Fibroblast of skin of left biceps (primary cell): ENCODE data around the gene ZNF527.
A peak's percentile ranks its signal among the peaks of the same experiment; 100 is the strongest.
"Not testable (repeated sequence)": the region's sequence is repeated elsewhere in the genome, so short reads cannot be mapped to it uniquely, and the experiment has no call there.

Experiments
- DNase-seq, 2 experiments: peaks; one replicate each; pipeline ENCODE4 v3.0.0-alpha.2; 2013; ENCODE audit warnings: low read depth in 2 of 2

ZNF527 gene

DNA sequence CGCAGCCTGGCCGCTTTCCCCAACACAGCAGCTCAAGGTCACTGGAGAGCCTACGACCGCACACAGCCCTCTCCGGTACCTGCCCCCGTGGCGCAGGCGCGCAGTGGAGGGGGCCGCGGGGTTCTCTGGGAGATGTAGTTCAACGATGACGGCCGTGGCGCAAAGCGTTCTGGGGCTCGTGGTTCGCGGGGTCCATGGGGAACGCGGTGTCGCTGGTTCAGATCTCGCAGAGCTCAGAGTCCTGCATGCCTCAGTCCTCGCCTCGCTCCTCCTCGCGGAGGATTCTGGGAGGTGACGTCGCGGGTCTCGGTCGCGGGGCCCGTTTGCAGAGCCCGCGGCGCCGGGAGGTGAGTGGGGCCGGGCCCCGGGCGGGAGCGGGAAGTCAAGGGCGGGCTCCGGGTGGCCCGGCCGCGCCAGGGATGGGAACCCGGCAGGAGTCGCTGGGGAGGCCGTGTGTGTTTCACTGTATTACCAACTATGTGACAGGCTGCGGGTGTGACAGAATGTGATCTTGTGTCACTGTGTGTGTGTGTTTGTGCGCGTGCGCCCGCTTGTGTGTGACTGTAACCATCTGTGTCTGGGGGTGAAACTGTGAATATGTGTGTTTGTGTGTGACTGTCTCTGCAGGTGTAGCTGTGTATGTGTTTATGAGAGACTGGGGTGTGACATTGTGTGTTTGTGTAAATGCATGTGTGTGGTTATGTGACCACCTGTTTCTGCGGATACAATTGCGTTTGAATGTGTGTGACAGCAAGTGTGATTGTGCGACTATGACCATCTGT is at the start of gene ZNF527:
Gene ZNF527 (plus strand): TSS at position 220 of the 782 bp plus-strand sequence. CDS start 3,100 bp downstream, outside the sequence.
- peak; percentile 87 to 88 for DNase-seq

DNA sequence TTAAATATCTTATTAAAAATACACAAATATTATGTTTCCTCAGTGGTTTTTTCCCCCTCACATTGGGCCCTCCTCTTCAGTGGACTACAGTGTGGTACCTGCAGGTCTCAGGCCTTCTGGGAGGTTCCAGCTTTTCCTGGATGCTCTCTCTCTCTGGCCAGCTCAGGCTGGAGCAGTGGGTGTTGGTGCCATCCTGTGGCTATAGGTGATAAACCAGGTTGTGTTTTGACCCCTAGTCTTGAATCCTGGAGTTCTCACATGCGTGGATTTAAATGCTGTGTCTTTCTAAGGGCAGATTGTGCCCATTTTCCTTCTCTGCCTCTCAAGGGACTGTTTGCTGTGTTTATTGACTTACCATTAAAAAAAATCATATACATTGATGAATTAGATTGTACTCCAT is 41.2 kb upstream of the ZNF527 start:
- no peak for DNase-seq

DNA sequence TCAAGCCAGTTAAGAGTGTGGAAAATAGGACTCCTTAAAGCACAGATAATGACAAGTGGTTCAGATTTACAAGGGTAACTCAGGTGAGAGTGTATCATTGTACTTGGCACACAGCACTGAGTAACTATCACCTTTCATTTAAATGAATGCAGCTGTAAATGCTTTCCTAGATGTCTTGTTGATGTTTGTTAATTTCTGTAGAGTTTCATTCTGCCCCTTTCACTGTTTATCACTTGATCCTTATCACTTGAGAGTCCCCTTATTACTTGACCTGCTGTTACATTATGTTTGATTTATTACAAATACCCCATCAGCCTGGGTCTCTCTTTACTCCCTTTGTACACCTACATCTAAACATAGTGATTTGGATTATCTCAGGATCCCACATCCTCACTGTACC is 38.1 kb upstream of the ZNF527 start:
- DNase-seq: no peak

DNA sequence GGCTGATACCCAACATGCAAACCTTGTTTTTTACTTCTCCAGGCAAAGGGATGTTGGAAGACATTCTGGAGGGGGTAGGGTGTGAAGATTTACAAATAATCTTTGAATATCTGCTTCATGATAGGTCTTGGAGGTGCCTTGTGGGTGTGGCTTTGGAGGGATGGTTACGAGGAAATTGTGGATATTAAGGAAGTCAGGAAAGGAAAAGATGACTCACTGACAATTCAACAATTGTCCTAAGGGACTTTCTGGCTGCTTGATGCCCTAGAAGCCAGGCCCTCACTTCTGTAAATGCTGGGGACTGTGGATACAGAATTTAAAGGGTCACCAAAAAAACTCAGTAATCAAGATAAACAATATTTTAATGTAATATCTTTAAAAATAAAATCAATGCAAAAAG is 37.4 kb upstream of the ZNF527 start:
- no peak for DNase-seq

- peak; percentile 67 to 68 for DNase-seq
Observed at GRCh38 chr19:37334179-37335071, 36.5 kb upstream of the ZNF527 start.

- no peak for DNase-seq
Observed at GRCh38 chr19:37342753-37343152, 28.1 kb upstream of the ZNF527 start.

GRCh38 chr19:37346091-37346490 is 24.8 kb upstream of the ZNF527 start:
- DNase-seq: no peak

DNA sequence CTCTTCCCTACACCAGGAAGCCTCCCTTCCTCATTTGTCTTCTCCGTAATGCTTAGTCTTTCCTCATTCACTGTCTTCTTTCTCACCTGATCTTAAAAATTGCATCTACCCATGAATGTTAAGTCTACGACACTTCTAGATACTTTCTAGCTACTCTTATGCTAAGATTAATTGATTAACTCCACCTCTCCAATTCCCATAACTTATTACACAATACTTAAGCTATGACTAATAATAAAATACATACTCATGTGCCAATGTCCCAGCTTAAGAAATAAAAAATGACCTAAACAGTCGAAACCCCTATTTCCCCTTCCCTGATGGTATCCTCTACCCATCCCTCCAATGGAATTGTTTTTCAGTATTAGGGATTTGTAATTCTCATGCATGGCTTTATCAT is 22.8 kb upstream of the ZNF527 start:
- DNase-seq: no peak

- no peak for DNase-seq
Observed at GRCh38 chr19:37353968-37354367, 16.9 kb upstream of the ZNF527 start.

GRCh38 chr19:37355901-37356300 is 15.0 kb upstream of the ZNF527 start:
- DNase-seq: no peak

GRCh38 chr19:37361994-37362393 is 8.9 kb upstream of the ZNF527 start:
- no peak for DNase-seq

GRCh38 chr19:37362733-37363132 is 8.2 kb upstream of the ZNF527 start:
- DNase-seq: no peak

DNA sequence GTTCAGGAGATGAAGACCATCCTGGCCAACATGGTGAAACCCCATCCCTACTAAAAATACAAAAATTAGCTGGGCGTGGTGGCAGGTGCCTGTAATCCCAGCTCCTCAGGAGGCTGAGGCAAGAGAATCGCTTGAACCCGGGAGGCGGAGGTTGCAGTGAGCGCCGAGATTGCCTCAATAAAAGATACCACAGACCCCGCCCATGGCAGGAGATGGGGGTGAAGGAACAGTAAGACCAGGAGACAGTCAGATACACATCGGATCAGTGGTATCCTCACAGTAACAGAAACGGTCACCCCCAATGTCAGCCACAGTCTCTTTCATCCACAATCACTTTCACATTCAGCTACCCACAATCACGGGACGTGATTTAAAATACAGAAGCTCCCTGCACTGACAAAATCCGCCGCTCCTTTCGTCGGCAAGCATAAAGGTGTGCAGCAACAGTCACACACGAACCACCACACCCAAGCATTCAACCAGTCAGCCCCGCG is 466 bp upstream of the ZNF527 start:
- not testable (repeated sequence) for DNase-seq

DNA sequence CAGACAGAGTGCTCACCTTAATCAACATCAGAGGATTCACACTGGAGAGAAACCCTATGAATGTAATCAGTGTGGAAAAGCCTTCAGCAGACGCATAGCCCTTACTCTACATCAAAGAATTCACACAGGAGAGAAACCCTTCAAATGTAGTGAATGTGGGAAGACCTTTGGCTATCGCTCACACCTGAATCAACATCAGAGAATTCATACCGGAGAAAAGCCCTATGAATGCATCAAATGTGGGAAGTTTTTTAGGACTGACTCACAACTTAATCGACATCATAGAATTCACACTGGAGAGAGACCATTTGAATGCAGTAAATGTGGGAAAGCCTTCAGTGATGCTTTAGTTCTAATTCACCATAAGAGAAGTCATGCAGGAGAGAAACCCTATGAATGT is 18.3 kb downstream of the ZNF527 start:
- DNase-seq: no peak

DNA sequence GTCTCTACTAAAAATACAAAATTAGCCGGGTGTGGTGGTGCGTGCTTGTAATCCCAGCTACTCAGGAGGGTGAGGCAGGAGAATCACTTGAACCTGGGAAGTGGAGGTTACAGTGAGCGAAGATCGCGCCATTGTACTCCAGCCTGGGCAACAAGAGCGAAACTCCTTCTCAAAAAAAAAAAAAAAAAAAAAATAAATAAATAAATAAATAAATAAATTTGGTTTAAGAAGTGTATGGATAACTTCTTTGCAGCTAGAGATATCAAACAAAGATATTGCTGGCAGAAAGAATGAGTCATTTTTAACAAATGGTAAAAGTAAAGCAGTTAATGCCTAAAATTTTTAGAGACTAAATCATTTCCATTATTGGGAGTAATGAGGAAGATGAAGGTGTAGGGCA is 20.5 kb downstream of the ZNF527 start:
- DNase-seq: not testable (repeated sequence)

DNA sequence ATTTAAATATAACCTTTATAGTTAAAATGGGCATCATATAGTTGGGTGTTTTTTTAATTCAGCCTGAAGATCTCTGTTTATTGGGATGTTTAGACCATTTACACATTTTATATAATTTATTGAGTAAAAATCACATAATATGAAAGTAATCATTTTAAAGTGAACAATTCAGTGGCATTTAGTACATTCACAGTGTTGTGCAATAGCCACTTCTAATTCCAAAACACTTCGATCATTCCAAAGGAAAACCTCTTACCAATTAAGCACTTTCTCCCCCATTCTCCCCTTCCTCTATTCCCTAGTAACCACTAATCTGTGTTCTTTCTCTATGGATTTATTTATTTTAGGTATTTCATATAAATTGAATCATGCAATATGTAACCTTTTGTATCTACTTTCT is 30.2 kb downstream of the ZNF527 start:
- DNase-seq: no peak

DNA sequence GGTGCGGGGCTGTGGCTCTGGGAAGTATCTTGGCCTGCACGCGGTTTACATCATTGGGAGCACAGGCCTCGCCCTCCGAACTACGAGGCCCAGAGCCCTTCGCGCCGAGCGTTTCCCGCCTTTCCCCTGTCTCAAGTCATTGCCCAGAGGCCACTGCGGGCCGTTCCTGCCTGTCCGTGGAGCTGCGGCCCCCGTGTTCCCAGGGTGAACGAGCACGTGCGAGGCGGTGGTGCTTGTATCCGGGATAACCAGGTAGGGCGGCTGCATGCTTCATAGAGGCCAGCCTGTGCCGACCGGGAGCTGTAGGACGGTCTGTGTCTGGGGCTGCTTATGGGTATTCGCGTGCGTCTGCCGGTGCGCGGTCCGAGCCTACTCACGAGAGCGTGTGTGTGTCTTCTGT is 32.5 kb downstream of the ZNF527 start:
- DNase-seq: no peak

- DNase-seq: not testable (repeated sequence)
Observed at GRCh38 chr19:37406140-37406846, 35.4 kb downstream of the ZNF527 start.

- no peak for DNase-seq
Observed at GRCh38 chr19:37412700-37413099, 41.8 kb downstream of the ZNF527 start.

DNA sequence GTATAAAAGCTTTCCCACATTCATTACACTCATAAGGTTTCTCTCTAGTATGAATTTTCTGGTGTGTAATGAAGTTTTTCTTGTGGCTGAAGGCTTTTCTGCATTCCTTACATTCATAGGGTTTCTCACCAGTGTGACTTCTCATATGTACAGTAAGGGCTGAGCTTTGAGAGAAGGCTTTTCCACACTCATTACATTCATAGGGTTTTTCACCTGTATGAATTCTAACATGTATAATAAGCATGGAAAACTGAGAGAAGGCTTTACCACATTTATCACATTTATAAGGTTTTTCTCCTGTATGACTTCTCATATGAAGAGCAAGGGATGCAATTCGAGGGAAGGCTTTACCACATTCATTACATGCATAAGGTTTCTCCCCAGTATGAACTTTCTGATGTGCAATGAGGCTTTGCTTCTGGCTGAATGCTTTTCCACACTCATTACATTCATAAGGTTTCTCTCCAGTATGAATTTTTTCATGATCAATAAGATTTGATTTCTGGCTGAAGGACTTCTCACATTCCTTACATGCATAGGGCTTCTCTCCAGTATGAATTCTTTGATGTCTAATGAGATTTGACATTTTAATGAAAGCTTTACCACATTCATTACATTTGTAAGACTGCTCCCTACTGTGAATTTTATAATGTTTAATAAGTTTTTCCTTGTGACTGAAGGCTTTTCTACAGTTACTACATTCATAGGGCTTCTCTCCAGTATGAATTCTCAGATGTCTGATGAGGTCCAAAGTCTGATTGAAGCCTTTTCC is 42.6 kb downstream of the ZNF527 start:
- DNase-seq: no peak
